GM19395 (cell line): ENCODE results near the gene SEMA3B.
"Not testable (repeated sequence)": the region's sequence is repeated elsewhere in the genome, so short reads cannot be mapped to it uniquely, and the experiment has no call there.

Experiments
- ATAC-seq: cut with Tn5 transposase; IDR thresholded peaks from one replicate; pipeline ENCODE4 v1.9.1; 2021; ENCODE audit warnings: mild to moderate bottlenecking, moderate library complexity; ENCODE audit not compliant: unreplicated experiment

The SEMA3B gene

DNA sequence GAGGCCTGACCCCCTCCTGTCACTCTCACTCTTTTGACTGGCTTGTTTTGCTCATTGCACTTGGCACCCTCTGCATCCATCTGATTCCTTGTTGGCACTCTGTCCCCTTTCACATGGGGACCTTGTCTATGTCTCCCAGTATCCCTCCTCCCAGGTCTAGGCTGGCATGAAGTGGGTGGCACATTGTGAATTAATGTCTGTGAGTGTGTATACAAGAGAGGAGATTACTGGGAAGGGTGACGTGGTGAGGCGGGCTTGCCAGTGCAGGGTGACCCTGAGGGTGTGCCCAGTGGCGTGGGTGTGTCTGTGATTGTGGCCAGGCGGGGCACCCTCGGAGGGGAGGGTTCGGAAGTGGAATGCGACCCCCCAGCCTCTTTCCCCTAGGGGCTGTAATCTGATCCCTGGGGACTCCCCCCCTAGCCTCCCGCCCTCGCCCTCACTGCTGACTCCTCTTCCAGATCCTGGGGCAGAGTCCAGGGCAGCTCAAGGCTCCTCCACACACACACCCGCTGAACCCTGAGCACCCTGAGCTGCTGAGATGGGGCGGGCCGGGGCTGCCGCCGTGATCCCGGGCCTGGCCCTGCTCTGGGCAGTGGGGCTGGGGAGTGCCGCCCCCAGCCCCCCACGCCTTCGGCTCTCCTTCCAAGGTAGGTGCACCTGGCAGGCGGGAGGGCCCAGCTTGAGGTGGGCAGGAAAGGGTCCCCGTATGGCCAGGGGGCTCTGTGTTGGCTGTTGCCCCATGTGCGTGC lies at the start of gene SEMA3B:
SEMA3B (plus strand) TSS at position 445 of the 749 bp plus-strand sequence; CDS start at position 539, 94 bp downstream.
- ATAC-seq, result no peak

DNA sequence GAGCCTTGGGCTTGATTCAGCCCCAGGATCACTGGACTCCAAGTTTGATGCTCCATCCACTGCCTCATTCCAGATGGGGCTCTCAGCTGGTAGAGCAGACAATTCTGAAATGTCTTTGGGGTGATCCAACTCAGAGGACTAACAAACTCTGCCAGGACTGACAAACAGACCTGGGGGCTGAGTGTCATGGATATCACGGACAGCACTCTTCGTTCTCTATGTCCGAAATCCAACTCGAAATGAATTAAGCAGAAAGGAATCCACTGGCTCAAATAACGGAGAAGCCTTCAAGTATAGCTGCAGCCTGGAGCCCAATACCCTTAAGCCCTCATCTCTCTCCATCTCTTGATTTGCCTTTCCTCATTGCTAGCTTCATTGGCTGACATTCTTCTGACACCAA lies 49.7 kb upstream of the SEMA3B start:
- ATAC-seq, result no peak

DNA sequence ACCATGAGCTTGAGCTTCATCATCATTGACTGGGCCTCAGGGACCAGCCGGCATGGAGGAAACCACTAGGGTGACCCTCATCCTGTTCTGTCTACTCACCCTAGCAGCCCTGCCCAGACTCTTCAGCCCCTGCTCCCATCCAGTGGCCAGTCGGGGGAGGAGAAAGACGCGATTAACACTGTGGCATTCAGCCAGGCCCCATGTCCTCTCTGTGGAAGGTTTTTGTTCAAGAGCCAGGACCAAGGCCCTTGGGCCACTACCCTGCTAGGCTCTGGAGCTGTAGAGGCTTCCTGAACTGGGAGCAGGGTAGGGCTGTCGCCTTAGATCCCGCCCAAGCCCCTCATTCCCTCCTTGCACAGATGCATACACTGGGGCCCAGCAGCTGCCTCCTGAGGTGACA lies 48.8 kb upstream of the SEMA3B start:
- ATAC-seq, result no peak

DNA sequence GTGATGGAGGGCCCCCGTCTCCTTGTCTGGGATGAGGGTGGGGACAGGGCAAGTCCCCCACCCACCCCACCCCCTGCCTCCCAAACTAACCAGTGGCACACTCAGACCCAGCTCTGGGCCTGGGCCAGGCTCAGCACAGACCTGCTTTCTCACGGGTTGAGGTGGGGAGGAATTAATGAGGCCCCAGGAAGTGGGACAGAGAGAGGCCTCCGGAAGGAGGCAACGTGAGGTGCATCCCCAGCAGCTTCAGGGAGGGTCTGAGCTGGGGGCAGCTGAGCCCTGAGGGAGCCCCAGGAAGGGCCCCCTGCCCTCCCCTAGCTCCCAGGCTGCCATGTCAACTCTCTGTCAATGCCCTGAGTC lies 47.9 kb upstream of the SEMA3B start:
- ATAC-seq, result no peak

DNA sequence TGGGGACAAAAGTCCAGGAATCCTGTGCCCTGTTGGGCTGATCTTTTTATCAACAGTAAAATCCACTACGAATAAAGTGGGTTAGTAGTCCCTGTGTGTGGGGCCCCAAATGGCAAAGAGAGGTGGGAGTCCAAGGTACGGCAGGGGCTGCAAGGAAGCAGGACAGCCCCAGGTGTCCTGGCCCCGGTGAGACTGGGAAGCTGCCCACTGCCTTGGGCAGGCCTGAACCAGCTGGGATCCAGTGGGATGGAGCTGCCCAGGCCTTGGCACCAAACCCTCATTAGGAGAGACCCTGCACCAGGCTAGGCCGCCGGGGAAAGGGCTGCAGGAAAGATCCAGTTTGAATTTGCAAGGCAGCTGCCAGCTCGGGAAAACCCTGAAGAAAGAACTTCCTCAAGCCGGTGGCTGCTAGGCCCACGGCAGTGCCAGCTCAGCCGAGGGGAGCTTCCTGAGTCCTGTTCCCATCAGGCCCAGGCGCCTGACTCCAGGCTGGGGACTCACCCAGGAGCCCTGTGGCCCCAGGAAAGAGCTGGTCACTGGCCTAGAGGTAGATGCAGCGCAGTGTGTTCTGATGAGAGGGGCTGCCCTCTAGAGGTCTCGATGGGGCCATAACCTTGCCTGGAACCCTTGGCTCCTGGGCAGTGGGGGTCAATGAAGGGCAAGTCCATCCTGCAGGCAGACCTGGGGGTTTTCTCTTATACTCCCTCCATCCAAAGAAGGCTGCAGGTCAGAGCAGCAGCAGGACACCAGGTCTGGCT lies 47.4 kb upstream of the SEMA3B start:
- no peak for ATAC-seq

DNA sequence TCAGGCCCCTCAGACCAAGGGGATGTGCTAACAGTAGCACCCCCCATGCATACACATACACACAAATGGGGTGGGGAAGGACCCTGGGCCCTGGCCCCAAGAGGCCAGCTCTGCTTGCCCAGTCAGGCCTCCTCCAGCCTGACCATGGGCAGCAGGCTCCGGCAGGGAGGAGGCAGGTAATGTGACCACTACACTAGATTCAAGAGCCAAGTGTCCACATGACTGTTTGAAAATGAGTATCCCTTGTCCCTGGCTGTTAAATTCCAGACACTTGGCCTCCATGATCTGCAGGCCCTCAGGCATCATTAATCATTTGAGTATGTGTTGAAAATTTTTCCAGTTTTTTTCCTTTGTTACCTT lies 46.8 kb upstream of the SEMA3B start:
- ATAC-seq, result no peak

DNA sequence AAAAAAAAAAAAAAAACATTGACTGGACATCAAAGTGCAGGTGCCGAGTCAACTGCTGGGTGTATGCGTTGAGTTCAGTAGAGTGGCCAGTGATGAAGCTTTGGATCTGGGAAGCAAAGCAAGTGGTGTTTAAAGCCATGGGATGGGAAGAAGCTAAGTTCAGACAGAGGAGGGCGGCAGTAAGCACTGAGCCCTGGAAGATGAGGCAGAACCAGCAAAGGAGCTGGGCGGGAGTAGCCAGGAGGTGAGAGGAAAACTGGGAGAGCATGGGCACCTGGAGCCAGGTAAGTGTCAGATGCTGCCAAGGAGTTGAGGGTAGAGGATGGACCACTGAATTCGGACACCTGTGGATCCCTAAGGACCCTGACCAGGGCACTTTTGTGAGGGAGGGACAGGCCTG lies 44.3 kb upstream of the SEMA3B start:
- ATAC-seq, result no peak

DNA sequence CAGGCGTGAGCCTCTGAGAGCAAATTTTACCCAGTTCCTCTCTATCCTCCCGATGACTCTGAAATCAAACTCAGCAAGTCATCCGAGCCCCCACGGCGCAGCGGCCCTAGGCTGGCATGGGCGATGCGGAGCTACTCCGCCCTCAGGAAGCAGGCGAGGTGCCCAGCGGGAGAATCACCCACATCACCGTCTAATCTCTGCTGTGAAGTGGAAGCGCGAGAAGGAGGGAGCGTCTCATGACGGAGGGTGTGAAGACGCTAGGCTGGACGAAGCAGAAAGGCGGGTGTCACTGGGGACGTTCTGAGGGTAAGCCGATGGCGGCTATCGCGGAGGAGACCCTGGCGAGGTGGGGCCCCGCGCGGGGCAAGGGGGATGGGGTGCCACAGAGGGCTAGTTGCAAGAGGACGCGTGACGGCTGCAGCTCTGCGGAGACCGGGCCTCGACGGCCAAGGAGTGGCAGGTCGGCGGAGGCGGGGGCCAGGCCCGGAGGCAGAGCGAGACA lies 42.0 kb upstream of the SEMA3B start:
- ATAC-seq, result peak; percentile 17

DNA sequence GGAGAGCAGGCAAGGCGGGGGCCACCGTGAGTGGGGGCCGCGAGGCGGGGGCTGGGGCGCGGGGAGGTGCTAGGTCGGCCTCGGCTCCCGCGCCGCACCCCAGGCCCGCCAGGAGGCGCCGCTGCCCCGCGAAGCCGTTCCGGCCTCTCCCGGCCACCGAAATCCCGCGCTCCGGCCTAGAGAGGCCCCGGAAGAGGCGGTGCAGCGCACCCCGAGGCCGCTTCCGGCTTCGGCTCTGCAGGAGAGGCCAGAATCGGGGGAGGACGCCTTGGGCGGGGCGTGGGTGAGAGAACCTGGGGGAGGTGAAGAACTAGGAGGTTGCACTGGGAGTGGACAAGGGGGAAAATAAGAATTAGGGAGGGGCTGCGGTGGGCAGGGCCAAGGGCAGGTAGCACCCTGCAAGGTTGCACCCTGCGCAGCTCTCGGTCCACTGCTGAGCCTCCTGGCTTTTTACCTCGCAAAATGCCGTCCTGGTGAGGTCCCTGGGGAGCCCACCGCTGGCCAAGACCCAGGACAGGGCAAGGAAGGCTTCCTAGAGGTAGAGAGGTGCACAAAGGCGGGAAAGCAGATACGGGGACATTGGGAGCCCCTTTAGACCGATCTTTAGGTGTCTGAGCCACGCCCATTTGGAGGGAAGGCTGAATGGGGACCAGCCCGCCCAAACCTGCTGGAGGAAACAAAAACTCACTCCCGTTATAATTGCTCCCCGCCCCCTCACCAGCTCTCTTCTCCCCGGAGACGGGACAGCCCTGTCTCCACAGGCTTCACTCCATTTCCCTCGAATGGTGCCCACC lies 41.4 kb upstream of the SEMA3B start:
- peak; percentile 84 for ATAC-seq

DNA sequence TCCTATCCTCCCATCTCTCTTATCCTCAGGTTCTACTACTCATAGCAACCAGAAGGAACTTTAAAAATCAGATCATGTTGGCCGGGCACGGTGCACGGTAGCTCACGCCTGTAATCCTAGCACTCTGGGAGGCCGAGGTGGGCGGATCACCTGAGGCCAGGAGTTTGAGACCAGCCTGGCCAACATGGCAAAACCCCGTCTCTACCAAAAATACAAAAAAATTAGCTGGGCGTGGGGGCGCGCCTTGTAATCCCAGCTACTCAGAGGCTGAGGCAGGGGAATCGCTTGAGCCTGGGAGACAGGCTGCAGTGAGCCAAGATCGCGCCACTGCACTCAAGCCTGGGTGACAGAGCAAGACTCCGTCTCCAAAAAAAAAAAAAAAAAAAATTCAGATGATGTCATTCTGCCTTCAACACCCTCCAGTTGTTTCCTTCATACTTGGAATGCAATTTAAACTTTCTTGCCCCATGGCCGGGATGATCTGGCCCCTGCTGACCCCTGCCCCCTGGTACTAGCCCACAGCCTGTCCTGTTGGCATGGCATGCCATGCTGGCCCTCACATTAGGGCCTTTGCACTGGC lies 40.7 kb upstream of the SEMA3B start:
- ATAC-seq, result not testable (repeated sequence)

DNA sequence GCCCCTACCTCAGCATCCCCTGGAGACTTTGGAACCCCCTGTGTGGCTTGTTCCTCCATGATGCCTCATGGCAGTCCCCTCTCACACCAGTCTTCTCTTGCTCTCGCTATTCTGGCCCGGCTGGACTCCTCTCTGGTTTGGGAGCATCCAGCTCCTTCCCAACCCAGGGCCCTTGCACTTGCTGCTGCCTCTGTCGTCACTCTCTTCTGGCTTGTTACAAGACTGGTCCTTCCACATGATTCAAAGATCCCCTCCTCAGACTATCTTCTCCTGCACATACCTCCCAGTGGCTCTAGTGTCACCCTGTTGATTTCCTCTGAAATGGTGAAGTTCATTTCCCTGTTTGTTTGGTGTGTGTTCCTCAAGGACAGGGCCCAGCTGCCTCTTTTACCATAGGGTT lies 39.5 kb upstream of the SEMA3B start:
- no peak for ATAC-seq

DNA sequence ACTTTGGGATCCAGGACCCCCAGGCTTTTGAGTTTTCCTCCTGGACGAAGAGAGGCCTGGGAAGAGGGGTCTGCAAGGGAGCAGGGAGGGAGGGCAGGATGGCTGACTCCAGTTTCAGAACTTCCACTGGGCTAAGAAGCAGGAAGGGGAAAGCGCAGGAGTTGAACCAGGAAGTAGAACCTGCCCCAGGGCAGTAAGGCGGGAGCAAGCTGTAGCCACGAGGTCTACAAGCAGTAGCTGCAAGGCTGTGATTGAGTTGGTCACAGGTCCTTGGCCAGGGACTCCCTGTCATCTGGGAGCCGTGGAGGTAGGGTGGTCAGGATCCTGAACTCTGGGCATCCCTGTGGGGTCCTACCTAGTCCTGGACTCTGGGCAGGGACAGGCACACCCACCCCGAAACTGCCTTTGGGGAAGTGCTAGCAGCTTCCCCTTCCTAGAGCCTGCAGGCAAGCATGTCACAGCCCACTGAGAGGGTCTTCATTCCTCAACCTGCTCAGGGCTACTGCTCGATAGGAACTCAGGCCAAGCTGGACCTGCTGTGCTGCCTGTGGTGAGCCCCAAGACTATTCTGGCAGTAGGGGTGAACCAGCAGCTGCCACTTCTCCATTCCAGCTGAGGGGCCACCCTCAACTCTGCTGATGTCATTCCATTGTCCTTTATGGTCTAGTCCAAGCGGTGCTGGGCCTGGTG lies 38.7 kb upstream of the SEMA3B start:
- ATAC-seq, result no peak

DNA sequence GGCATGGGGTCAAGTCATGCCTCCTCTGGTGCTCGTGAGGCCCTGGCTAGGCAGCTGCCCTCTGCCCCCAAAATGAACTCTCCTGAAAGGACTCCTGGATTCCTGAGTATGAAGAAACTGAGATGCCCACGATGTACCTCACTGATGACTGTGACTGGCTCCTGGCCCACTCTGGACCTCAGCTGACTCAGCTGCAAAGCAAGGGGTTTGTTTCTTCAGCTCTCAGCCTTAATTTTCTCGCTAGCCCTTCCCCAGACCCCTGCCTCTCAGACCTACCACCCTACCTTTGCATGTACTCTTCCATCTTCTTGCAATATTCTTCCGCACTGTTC lies 38.2 kb upstream of the SEMA3B start:
- ATAC-seq, result no peak

DNA sequence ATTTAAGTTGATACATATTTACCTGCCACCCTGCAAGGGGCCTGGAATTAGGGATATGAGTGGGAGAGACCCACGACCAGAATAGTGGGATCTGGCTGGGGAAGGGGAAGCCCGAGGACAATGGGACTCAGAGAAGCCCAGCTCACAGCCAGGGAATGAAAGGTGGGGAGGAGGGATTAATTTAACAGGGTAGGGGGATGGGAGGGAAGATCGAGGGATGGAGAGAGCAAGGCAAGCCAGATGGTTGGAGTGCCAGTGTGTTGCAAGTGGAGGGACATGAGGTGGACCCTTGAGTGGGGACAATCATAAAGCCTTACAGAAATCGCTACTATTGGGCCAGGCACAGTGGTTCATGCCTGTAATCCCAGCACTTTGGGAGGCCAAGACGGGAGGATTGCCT lies 37.4 kb upstream of the SEMA3B start:
- ATAC-seq, result no peak

DNA sequence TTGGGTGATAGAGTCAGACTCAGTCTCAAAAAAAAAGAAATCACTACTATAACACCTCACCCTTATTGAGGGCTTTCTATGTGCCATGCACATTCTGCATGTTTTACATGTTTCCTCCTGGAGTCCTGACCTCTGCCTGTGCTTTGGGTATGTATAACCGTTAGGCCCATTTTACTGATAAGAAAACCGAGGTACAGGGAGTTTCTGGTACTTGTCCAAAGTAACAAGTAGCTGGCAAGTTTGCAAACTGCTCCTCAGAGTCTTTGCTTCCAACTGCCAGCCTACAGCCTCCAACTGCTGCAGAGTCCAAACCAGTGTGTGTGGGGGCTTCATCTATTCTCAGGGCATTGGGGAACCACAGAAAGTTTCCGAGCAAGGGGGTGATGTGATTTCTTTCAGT lies 36.6 kb upstream of the SEMA3B start:
- ATAC-seq, result no peak

DNA sequence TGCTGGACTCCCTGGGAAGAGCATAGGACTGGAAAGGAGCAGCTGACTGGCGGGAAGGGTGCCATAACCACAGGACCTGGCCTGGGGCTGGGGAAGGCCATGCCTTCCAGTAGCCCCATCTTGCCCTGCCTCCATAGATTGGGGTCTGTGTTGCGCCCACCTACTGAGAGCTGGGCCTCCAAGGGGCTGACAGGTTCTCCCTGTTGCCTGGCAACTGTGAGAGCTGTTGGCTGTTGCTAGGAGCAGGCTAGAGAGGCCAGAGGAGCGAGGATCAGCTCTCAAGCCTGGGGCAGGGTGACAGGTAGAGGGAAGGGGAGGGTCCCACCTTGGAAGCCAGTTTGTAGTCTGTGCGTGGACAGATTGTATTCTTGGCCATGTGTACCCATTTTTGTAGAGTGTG lies 35.8 kb upstream of the SEMA3B start:
- no peak for ATAC-seq

DNA sequence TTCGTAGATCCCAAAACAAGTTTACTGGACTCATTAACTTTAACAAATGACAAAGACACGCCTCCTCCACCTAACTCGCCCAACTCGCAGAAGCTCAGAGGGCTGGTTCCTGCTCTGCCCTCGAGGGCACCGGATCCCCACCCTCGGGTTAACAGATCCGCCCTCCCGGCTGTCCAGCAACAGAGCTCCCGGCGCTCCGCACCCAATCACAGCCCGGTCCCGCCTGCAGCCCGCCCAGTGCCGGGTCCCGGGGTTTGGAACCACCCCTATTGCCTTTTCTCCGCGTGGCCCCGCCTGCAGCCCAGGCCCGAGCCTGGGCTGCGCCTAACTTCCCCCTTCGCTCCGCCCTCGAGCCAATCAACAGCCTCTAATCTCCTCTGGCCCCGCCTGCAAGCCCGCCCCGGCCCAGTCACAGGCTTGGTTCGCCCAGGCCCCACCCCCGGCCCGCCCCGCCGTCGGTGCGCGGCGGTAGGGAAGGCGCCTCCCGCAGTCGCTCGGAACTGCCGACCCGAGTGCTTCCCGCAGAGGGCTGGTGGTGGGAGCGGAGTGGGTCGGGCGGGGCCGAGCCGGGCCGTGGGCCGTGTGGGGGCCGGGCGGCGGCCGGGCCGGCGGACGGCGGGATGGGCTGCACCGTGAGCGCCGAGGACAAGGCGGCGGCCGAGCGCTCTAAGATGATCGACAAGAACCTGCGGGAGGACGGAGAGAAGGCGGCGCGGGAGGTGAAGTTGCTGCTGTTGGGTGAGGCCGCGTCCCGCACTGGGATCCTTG lies 33.0 kb upstream of the SEMA3B start, which contains the start of gene GNAI2:
GNAI2 (plus strand) TSS at position 489 of the 768 bp plus-strand sequence; CDS start at position 621, 132 bp downstream.
- peak; percentile 93 for ATAC-seq

DNA sequence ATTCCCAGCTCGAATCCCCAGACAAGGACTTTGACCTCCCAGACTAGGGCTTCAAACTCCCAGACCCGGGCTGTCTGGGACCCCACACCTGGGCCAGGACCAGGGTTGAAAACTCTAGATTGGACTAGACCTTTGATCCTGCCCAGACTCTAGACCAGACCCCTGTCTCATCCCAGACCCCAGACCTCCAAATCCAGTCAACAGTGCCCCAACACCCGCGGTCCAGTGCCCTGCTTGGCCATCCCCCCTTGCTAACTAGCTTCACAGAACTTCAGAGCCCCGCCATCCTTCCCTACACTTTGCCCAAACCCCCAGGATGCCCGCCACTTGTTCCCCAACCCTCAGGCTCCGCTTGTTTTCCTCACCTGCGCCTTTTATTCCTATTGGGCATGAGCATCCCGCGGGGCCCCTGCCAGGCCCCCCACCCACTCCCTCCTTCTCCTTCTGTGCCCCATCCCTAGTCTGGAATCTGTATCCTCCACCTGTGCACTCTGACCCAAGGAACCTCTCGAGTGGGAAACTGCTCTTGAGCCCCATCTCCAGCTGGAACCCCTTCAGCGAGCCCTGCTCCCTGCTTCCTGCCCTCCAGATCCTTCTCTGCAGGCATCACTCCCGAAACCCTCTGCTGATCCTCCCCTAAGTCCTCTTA lies 32.3 kb upstream of the SEMA3B start:
- ATAC-seq, result no peak

DNA sequence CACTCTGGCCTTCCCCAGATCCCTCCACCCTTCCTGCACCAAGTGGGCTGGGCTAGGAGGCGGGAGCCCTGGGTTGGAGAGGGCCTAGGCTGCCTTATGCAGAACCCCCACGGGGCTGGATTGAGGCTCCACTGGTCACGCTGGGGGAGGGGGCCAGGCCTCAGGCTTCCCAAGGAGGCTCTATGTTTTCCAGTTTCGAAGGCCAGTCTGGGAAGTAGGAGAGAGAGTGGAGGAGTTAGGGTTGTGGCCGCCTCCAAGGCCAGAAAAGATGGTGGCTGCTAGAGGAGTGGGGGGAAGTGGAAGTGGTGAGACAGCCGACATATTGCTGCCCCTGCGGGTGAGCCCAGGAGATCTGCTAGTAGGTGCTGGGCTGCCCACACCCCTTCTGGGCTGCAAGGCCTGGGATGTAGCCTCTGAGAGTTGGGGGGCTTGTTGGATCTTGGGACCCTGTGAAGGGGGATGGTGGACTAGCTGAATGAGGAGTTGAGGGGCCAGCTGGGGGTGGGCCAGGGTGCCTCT lies 31.8 kb upstream of the SEMA3B start:
- no peak for ATAC-seq
